Chondrocyte (in vitro differentiated cells): Measurements from ENCODE around the gene LITAFD. TPM values are rescaled to one million over a fixed set of nuclear protein-coding genes. Genes with fewer than 3 reads are reported as not detected.

ENCODE experiments used
- DNase-seq: peaks from one replicate; pipeline ENCODE4 v3.0.0; 2021; ENCODE audit warnings: mixed read lengths, low spot score
- H3K27ac Mint-ChIP-seq: one replicate; pipeline ENCODE4 v1.8.0; 2021; ENCODE audit warnings: mild to moderate bottlenecking, moderate library complexity, mixed read lengths; ENCODE audit not compliant: unreplicated experiment
- H3K27me3 Mint-ChIP-seq: 2 replicates; pipeline ENCODE4 v1.8.0; 2021; ENCODE audit warnings: low read depth, mixed read lengths
- H3K36me3 Mint-ChIP-seq: 2 replicates; pipeline ENCODE4 v1.8.0; 2021; ENCODE audit warnings: low read depth, mixed read lengths
- H3K4me1 Mint-ChIP-seq: 2 replicates; pipeline ENCODE4 v1.8.0; 2021; ENCODE audit warnings: low read depth, mild to moderate bottlenecking, mixed read lengths
- H3K4me3 Mint-ChIP-seq: one replicate; pipeline ENCODE4 v1.8.0; 2021; ENCODE audit warnings: mild to moderate bottlenecking, moderate library complexity, mixed read lengths; ENCODE audit not compliant: unreplicated experiment
- H3K9me3 Mint-ChIP-seq: 2 replicates; pipeline ENCODE4 v1.8.0; 2021; ENCODE audit warnings: low read depth, mixed read lengths
- total RNA-seq: library from RNA; stranded (reverse); gene quantifications from 3 replicates; pipeline ENCODE4 v1.2.1, GENCODE V29; 2021
- TF ChIP-seq, protein P1 (sequence below): fragments of 200-600 bp; sonication (generic); IDR thresholded peaks from 2 replicates; pipeline ENCODE4 v1.5.0; 2021; ENCODE audit warnings: antibody characterized with exemption, mild to moderate bottlenecking, moderate library complexity

The LITAFD gene
- total RNA-seq, 1 donor from 2014 or later, result not detected

DNA sequence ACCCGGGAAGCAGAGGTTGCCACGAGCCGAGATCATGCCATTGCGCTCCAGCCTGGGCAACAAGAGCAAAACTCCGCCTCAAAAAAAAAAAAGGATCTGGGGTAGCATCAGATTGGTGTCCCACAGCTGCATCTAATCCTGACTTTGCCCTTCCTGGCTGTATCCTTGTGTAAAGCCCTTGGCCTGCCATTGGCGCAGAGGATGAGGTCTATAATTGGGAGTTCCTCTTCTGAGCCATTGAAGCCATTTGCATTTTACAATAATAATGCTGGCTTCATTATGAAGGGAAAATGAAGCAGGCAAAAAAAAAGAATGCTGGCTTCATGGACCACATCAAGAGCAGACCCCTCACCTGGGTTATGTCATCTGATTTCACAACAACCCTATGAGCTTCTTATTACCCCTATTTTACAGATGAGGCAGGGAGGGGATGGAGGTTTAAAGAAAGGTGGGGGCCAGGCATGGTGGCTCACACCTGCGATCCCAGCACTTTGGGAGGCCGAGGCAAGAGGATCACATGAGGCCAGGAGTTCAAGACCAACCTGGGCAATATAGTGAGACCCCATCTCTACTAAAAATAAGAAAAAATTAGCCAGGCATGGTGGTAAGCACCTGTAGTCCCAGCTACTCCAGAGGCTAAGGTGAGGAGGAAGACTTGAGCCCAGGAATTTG, 1.2 kb upstream of the LITAFD start:
- H3K9me3 Mint-ChIP-seq, result no peaks in the 10 kb centered on the region
- peaks cover 14% of the 10 kb centered on the region for H3K4me1 Mint-ChIP-seq
- H3K27me3 Mint-ChIP-seq, result no peaks in the 10 kb centered on the region
- H3K27ac Mint-ChIP-seq, result no peak overlapping the region
- DNase-seq, result no peak
- H3K36me3 Mint-ChIP-seq, result no peaks in the 10 kb centered on the region
- TF ChIP-seq, protein P1, sequence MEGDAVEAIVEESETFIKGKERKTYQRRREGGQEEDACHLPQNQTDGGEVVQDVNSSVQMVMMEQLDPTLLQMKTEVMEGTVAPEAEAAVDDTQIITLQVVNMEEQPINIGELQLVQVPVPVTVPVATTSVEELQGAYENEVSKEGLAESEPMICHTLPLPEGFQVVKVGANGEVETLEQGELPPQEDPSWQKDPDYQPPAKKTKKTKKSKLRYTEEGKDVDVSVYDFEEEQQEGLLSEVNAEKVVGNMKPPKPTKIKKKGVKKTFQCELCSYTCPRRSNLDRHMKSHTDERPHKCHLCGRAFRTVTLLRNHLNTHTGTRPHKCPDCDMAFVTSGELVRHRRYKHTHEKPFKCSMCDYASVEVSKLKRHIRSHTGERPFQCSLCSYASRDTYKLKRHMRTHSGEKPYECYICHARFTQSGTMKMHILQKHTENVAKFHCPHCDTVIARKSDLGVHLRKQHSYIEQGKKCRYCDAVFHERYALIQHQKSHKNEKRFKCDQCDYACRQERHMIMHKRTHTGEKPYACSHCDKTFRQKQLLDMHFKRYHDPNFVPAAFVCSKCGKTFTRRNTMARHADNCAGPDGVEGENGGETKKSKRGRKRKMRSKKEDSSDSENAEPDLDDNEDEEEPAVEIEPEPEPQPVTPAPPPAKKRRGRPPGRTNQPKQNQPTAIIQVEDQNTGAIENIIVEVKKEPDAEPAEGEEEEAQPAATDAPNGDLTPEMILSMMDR, result no peak
- H3K4me3 Mint-ChIP-seq, result no peak overlapping the region

DNA sequence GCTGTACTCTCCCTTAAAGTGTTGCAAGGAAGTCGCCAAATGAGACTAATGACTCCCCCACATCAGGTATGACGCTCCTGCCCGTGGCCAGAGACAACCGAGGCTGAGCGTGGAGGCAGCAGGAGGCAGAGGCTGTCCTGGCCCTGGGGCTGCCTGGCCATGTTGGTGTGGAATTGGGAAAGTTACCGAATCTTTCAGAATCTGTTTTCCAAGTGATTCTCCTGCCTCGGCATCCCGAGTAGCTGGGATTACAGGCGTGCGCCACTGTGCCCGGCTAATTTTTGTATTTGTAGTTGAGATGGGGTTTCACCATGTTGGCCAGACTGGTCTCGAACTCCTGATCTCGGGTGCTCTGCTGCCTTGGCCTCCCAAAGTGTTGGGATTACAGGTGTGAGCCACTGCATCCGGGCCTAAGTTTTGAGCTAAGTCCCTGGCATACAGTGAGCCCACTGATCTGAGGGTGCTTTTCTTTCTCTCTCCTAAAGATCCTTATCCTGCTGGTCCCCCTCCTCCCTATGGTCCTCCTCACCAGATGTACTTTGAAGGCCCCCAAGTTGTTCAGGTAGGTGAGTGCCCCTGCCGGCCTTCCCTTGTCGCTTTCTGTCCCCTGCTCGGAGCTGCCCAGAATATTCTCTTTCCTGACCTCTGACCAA, 700 bp downstream of the LITAFD start:
- H3K27ac Mint-ChIP-seq, result no peak overlapping the region
- no peaks in the 10 kb centered on the region for H3K9me3 Mint-ChIP-seq
- H3K36me3 Mint-ChIP-seq, result peaks cover 6% of the 10 kb centered on the region
- H3K27me3 Mint-ChIP-seq, result no peaks in the 10 kb centered on the region
- peaks cover 29% of the 10 kb centered on the region for H3K4me1 Mint-ChIP-seq
- peak; percentile 53 for DNase-seq
- TF ChIP-seq, protein P1, result no peak
- H3K4me3 Mint-ChIP-seq, result no peak overlapping the region

DNA sequence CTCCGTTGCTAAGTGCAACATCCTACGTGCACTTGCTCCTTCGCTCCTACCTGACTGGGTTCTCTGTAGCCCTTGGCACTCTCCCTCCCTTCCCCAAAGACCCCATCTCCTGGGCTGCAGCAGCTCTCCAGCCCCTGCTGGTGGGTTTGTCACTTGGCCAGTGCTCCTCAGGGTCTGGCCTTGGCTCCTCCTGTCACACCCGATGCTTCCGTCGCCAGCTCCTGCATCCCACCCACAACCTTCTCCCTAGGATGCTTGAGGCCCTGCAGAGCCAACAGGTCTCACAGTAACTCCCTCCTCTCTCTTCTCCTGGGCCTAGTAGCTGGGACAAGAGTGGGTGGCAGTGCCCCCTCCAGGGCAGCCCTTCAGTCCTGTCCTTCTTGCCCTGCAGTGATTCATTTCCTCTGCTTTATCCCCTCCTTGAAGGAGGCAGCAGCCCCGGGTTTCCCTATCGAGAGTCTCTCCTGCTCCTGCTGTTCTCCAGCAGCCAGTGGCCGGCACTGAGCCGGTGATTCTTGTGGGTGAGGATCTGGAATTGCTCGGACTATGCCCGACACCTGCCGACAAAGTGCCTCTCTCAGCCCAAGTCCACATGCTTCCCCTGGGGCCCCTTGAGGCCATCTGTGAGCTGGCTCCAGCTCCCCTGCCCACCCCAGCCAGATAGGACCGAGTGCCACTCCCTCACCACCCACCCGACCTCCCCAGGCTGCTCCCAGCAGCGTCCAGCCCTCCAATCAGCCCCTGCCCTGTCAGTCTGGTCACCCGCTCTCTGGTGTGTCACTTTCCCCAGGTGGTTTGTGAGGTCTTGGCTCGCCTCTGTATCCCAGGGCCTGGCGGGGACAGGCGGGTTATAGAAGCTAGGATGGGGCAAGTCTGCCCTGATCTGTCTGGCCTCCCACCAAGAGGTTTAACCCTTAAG, 3.8 kb downstream of the LITAFD start:
- H3K4me3 Mint-ChIP-seq, result no peak overlapping the region
- H3K4me1 Mint-ChIP-seq, result peaks cover 26% of the 10 kb centered on the region
- peak overlapping the region; percentile 61 for H3K27ac Mint-ChIP-seq
- peak; percentile 73 for DNase-seq
- no peaks in the 10 kb centered on the region for H3K27me3 Mint-ChIP-seq
- no peaks in the 10 kb centered on the region for H3K9me3 Mint-ChIP-seq
- H3K36me3 Mint-ChIP-seq, result peaks cover 8% of the 10 kb centered on the region
- TF ChIP-seq, protein P1, result peak; percentile 44

GRCh38 chr16:8886593-8887430, 4.7 kb downstream of the LITAFD start:
- Mint-ChIP-seq H3K4me1 (peaks cover 32% of the 10 kb centered on the region), H3K9me3 (no peaks in the 10 kb centered on the region), H3K27ac (no peak overlapping the region), H3K27me3 (no peaks in the 10 kb centered on the region), H3K36me3 (peaks cover 14% of the 10 kb centered on the region), H3K4me3 (no peak overlapping the region)
- TF ChIP-seq, protein P1, result no peak
- DNase-seq, result peak; percentile 59
